ENCODE measurements around the gene B3GALT4. TPM values are rescaled to one million over a fixed set of nuclear protein-coding genes. Genes with fewer than 3 reads are reported as not detected.
A peak's percentile ranks its signal among the peaks of the same experiment; 100 is the strongest.

B3GALT4 gene
- total and polyA plus RNA-seq, 10 donors = 11.5 to 31.6 (median 24.0) TPM

GRCh38 chr6:33321227-33321626 is 44.3 kb downstream of the B3GALT4 start:
- Histone ChIP-seq H3K36me3 (peaks cover 2 to 40% (median 29%) of the 10 kb centered on the region in 6 donors), H3K4me1 (peaks cover 46 to 86% (median 71%) of the 10 kb centered on the region in 6 donors), H3K9me3 (no peaks in the 10 kb centered on the region), H3K27ac (peak overlapping the region in 5 of 8 donors; percentile 85 to 100 (median 96)), H3K27me3 (replicated peaks in 1 of 7) (no peaks in the 10 kb centered on the region), H3K4me3 (peak overlapping the region in 7 of 8 donors; percentile 49 to 93 (median 76))
- intact Hi-C loops (cut with DNase I; ENCODE audit: low total_unique reads) = no loop called here
- peak; percentile 78 for DNase-seq
- 73 to 82% (median 81%) methylated on average over 9 of the region's 9 CpGs for WGBS, 5 donors
- TF ChIP-seq CTCF (IDR thresholded peaks at IDR 0.05 in 8 of 11, conservative IDR thresholded peaks at IDR 0.05 in 3 of 11) = no peak
- TF ChIP-seq POLR2A (IDR thresholded peaks at IDR 0.05) = no peak
- no peak for TF ChIP-seq POLR2AphosphoS5 (IDR thresholded peaks at IDR 0.05)

DNA sequence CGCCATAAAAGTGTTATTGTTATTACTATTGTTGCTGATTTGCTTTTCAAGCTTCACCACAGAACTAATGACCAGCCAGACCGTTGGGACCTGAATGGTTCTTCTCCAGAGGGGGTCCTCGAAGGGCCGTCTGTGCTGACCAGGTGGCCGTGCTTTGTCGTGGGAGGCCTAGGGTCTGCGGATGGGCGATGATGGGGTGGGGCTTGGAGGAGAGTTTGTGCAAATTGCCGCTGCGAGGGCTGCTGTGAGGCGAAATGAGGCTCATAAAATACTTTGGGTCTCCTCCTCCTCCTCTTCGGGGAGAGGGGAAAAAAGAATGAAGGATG is 46.7 kb downstream of the B3GALT4 start:
- intact Hi-C loops (cut with DNase I; ENCODE audit: low total_unique reads) = no loop called here
- Histone ChIP-seq H3K27me3 (replicated peaks in 1 of 7) (no peaks in the 10 kb centered on the region), H3K27ac (peak overlapping the region; percentile 77 to 100 (median 94)), H3K4me3 (peak overlapping the region; percentile 49 to 93 (median 76)), H3K4me1 (peaks cover 34 to 68% (median 54%) of the 10 kb centered on the region in 6 donors), H3K36me3 (peaks cover 2 to 31% (median 28%) of the 10 kb centered on the region in 6 donors), H3K9me3 (no peaks in the 10 kb centered on the region)
- DNase-seq = peak; percentile 87
- no peak for TF ChIP-seq POLR2A (IDR thresholded peaks at IDR 0.05)
- TF ChIP-seq CTCF (IDR thresholded peaks at IDR 0.05 in 8 of 11, conservative IDR thresholded peaks at IDR 0.05 in 3 of 11) = no peak
- TF ChIP-seq POLR2AphosphoS5 (IDR thresholded peaks at IDR 0.05) = no peak
- WGBS, 5 donors = 1 to 3% (median 1%) methylated on average over 12 of the region's 12 CpGs

- DNase-seq = no peak
- H3K4me1 ChIP-seq = peaks cover 28 to 62% (median 48%) of the 10 kb centered on the region in 6 donors
- H3K27me3 ChIP-seq (replicated peaks in 1 of 7) = no peaks in the 10 kb centered on the region
- peak overlapping the region; percentile 77 to 100 (median 94) for H3K27ac ChIP-seq
- intact Hi-C loops (cut with DNase I; ENCODE audit: low total_unique reads) = no loop called here
- peaks cover 0 to 26% (median 23%) of the 10 kb centered on the region in 6 donors for H3K36me3 ChIP-seq
- TF ChIP-seq POLR2A (IDR thresholded peaks at IDR 0.05) (no peak), CTCF (IDR thresholded peaks at IDR 0.05 in 8 of 11, conservative IDR thresholded peaks at IDR 0.05 in 3 of 11) (no peak), POLR2AphosphoS5 (IDR thresholded peaks at IDR 0.05) (no peak)
- H3K9me3 ChIP-seq = no peaks in the 10 kb centered on the region
- peak overlapping the region; percentile 49 to 93 (median 76) for H3K4me3 ChIP-seq
- 9 to 21% (median 12%) methylated on average over 7 of the region's 7 CpGs for WGBS, 5 donors
Measured at GRCh38 chr6:33324125-33324524, 47.2 kb downstream of the B3GALT4 start.

Small RNA genes within 50 kb of the gene (microRNA-seq; reads per million reads assigned to microRNA genes)
- 0 to 0.35 (median 0) reads per million in 3 donors for gene MIR6834
- gene MIR6873 = 0 to 0.36 (median 0) reads per million in 3 donors

Other genes with a start within 250 kb of the B3GALT4 start
- 100 to 1,000 TPM; 253 to 621 (median 517) TPM for gene HLA-DPA1, start 203.5 kb upstream of the B3GALT4 start, total RNA-seq
- 100 to 1,000 TPM; 346 to 466 (median 352) TPM for gene HLA-DPA1, start 203.5 kb upstream of the B3GALT4 start, polyA plus RNA-seq
- gene HLA-DPB1, start 201.1 kb upstream of the B3GALT4 start, total RNA-seq = 100 to 1,000 TPM; 209 to 647 (median 414) TPM
- 100 to 1,000 TPM; 543 to 817 (median 574) TPM for gene HLA-DPB1, start 201.1 kb upstream of the B3GALT4 start, polyA plus RNA-seq
- gene COL11A2, start 84.7 kb upstream of the B3GALT4 start, total RNA-seq = 1 to 10 TPM in 6 of 7 donors, under 1 TPM in 1; 0.79 to 2.4 (median 1.3) TPM
- gene COL11A2, start 84.7 kb upstream of the B3GALT4 start, polyA plus RNA-seq = 1 to 10 TPM in 2 of 3 donors, under 1 TPM in 1; 0.68 to 2.2 (median 1.8) TPM
- gene RXRB, start 76.5 kb upstream of the B3GALT4 start, total RNA-seq = 10 to 100 TPM; 30.9 to 66.8 (median 54.2) TPM
- gene RXRB, start 76.5 kb upstream of the B3GALT4 start, polyA plus RNA-seq = 10 to 100 TPM; 29.1 to 72.4 (median 53.0) TPM
- gene SLC39A7, start 76.3 kb upstream of the B3GALT4 start, total RNA-seq = 10 to 100 TPM; 42.8 to 58.7 (median 48.8) TPM
- 10 to 100 TPM; 28.8 to 42.3 (median 33.8) TPM for gene SLC39A7, start 76.3 kb upstream of the B3GALT4 start, polyA plus RNA-seq
- 10 to 100 TPM in 5 of 7 donors, 1 to 10 TPM in 2; 8.7 to 20.1 (median 14.9) TPM for gene HSD17B8, start 72.5 kb upstream of the B3GALT4 start, total RNA-seq
- 10 to 100 TPM; 15.8 to 24.1 (median 16.5) TPM for gene HSD17B8, start 72.5 kb upstream of the B3GALT4 start, polyA plus RNA-seq
- gene RING1, start 68.6 kb upstream of the B3GALT4 start, total RNA-seq = 10 to 100 TPM; 13.4 to 37.8 (median 29.6) TPM
- 10 to 100 TPM; 29.2 to 42.3 (median 32.5) TPM for gene RING1, start 68.6 kb upstream of the B3GALT4 start, polyA plus RNA-seq
- 10 to 100 TPM; 51.0 to 87.7 (median 59.1) TPM for gene VPS52, start 5.2 kb upstream of the B3GALT4 start, total RNA-seq
- gene VPS52, start 5.2 kb upstream of the B3GALT4 start, polyA plus RNA-seq = 10 to 100 TPM; 31.7 to 51.0 (median 48.5) TPM
- gene RPS18, start 5.0 kb upstream of the B3GALT4 start, total RNA-seq = 1,000 to 10,000 TPM; 1,471 to 2,906 (median 2,449) TPM
- gene RPS18, start 5.0 kb upstream of the B3GALT4 start, polyA plus RNA-seq = over 10,000 TPM in 2 of 3 donors, 1,000 to 10,000 TPM in 1; 8,573 to 17,605 (median 14,270) TPM
- gene WDR46, start 12.1 kb downstream of the B3GALT4 start, total RNA-seq = 10 to 100 TPM; 30.5 to 53.1 (median 43.6) TPM
- gene WDR46, start 12.1 kb downstream of the B3GALT4 start, polyA plus RNA-seq = 100 to 1,000 TPM in 1 of 3 donors, 10 to 100 TPM in 2; 52.6 to 101 (median 96.1) TPM
- 10 to 100 TPM; 11.3 to 35.7 (median 26.5) TPM for gene PFDN6, start 12.5 kb downstream of the B3GALT4 start, total RNA-seq
- 100 to 1,000 TPM; 150 to 169 (median 158) TPM for gene PFDN6, start 12.5 kb downstream of the B3GALT4 start, polyA plus RNA-seq
- gene RGL2, start 21.8 kb downstream of the B3GALT4 start, total RNA-seq = 100 to 1,000 TPM; 123 to 212 (median 146) TPM
- 100 to 1,000 TPM in 2 of 3 donors, 10 to 100 TPM in 1; 73.3 to 180 (median 133) TPM for gene RGL2, start 21.8 kb downstream of the B3GALT4 start, polyA plus RNA-seq
- 100 to 1,000 TPM; 238 to 292 (median 285) TPM for gene TAPBP, start 37.0 kb downstream of the B3GALT4 start, total RNA-seq
- gene TAPBP, start 37.0 kb downstream of the B3GALT4 start, polyA plus RNA-seq = 100 to 1,000 TPM in 1 of 3 donors, 10 to 100 TPM in 2; 42.6 to 101 (median 81.6) TPM
- gene ZBTB22, start 40.6 kb downstream of the B3GALT4 start, total RNA-seq = 10 to 100 TPM; 16.1 to 27.2 (median 20.1) TPM
- 10 to 100 TPM; 10.8 to 19.8 (median 15.4) TPM for gene ZBTB22, start 40.6 kb downstream of the B3GALT4 start, polyA plus RNA-seq
- gene DAXX, start 45.8 kb downstream of the B3GALT4 start, total RNA-seq = 10 to 100 TPM; 47.6 to 76.3 (median 67.9) TPM
- 10 to 100 TPM; 47.8 to 59.3 (median 54.0) TPM for gene DAXX, start 45.8 kb downstream of the B3GALT4 start, polyA plus RNA-seq
- gene KIFC1, start 114.7 kb downstream of the B3GALT4 start, total RNA-seq = 1 to 10 TPM; 1.2 to 9.2 (median 6.6) TPM
- gene KIFC1, start 114.7 kb downstream of the B3GALT4 start, polyA plus RNA-seq = 10 to 100 TPM in 1 of 3 donors, 1 to 10 TPM in 2; 1.3 to 11.3 (median 3.7) TPM
- gene PHF1, start 133.9 kb downstream of the B3GALT4 start, total RNA-seq = 100 to 1,000 TPM in 3 of 7 donors, 10 to 100 TPM in 4; 83.0 to 133 (median 93.6) TPM
- gene PHF1, start 133.9 kb downstream of the B3GALT4 start, polyA plus RNA-seq = 100 to 1,000 TPM in 2 of 3 donors, 10 to 100 TPM in 1; 89.3 to 181 (median 171) TPM
- 100 to 1,000 TPM; 113 to 149 (median 130) TPM for gene CUTA, start 141.0 kb downstream of the B3GALT4 start, total RNA-seq
- gene CUTA, start 141.0 kb downstream of the B3GALT4 start, polyA plus RNA-seq = 100 to 1,000 TPM; 198 to 225 (median 206) TPM
- gene SYNGAP1, start 142.9 kb downstream of the B3GALT4 start, total RNA-seq = 10 to 100 TPM; 20.1 to 30.8 (median 25.9) TPM
- gene SYNGAP1, start 142.9 kb downstream of the B3GALT4 start, polyA plus RNA-seq = 10 to 100 TPM in 1 of 3 donors, 1 to 10 TPM in 2; 3.6 to 14.7 (median 4.6) TPM
- gene ZBTB9, start 177.5 kb downstream of the B3GALT4 start, total RNA-seq = 1 to 10 TPM; 4.4 to 8.4 (median 6.1) TPM
- gene ZBTB9, start 177.5 kb downstream of the B3GALT4 start, polyA plus RNA-seq = 1 to 10 TPM; 3.6 to 5.3 (median 4.3) TPM

Data from spleen (tissue), 11 donors.